Stomach (tissue), 4 donors: ENCODE measurements around the gene PRLH.

Experiments used
- CTCF ChIP-seq, 7 experiments: fragments of 450-650 bp in 4 of 7; fragments of 200-600 bp in 3 of 7; sonication (generic) in 3 of 7; IDR thresholded peaks; one replicate each; pipeline ENCODE4 v1.5.1; 2016 to 2019; ENCODE audit warnings: antibody characterized with exemption in 7 of 7, control low read depth in 2 of 7, mild to moderate bottlenecking in 1 of 7
- EP300 ChIP-seq: sonication (generic); formaldehyde crosslinking; IDR thresholded peaks from one replicate; pipeline ENCODE4 v1.6.1; 2017; ENCODE audit warnings: antibody characterized with exemption
- POLR2A ChIP-seq, 4 donors: fragments of 450-650 bp; IDR thresholded peaks; one replicate each; pipeline ENCODE4 v1.6.1; 2016; ENCODE audit warnings: antibody characterized with exemption in 4 of 4, control low read depth in 2 of 4, mild to moderate bottlenecking in 1 of 4, moderate library complexity in 1 of 4
- POLR2AphosphoS5 ChIP-seq, 3 donors: sonication (generic); formaldehyde crosslinking; IDR thresholded peaks; one replicate each; pipeline ENCODE4 v1.6.1; 2016; ENCODE audit warnings: antibody characterized with exemption in 3 of 3

- TF ChIP-seq CTCF (IDR thresholded peaks at IDR 0.05) (no peak), POLR2A (IDR thresholded peaks at IDR 0.05) (no peak), POLR2AphosphoS5 (IDR thresholded peaks at IDR 0.05) (no peak), EP300 (no peak)
Observed at GRCh38 chr2:237599465-237600110, 33.2 kb downstream of the PRLH start.
